Caco-2 (cell line): ENCODE data around the gene AP2A2. TPM values are rescaled to one million over a fixed set of nuclear protein-coding genes. Genes with fewer than 3 reads are reported as not detected.

Source experiments
- BruUV-seq: library from RNA; stranded (reverse); fragments of 400-500 nt; replicated peaks from 2 replicates; lab custom pipeline; 2021; lab: Mats Ljungman, UMichigan
- CTCF ChIA-PET: fragments of 300-600 bp; sonication (Branson Sonifier 250); formaldehyde crosslinking; loops from one replicate; lab custom pipeline; 2022; ENCODE audit warnings: antibody characterized with exemption; lab: Charles Lee
- POLR2A ChIA-PET: fragments of 300-600 bp; sonication (Branson Sonifier 250); formaldehyde crosslinking; loops from one replicate; lab custom pipeline; 2022; ENCODE audit warnings: antibody characterized with exemption; lab: Charles Lee
- DNase-seq, 2 experiments: peaks; one replicate each; pipeline versions ENCODE4 v3.0.0 to v3.0.0-alpha.2; 2020 to 2022
- H3K27me3 ChIP-seq: replicated peaks from 2 replicates; pipeline ENCODE4 v1.6.0; 2011; ENCODE audit warnings: low read length; ENCODE audit not compliant: control insufficient read depth, insufficient read depth
- H3K36me3 ChIP-seq: 2 replicates; pipeline ENCODE4 v1.5.1; 2011; ENCODE audit warnings: low read length; ENCODE audit not compliant: control insufficient read depth, insufficient read depth
- H3K4me1 ChIP-seq: fragments of 250-450 bp; sonication (Bioruptor Pico); 2 replicates; pipeline ENCODE4 v1.5.1; 2020; ENCODE audit warnings: mild to moderate bottlenecking
- H3K4me3 ChIP-seq: 2 replicates; pipeline ENCODE4 v1.5.1; 2011; ENCODE audit warnings: low read depth, mild to moderate bottlenecking, control low read depth, low read length
- H3K9me3 ChIP-seq: fragments of 250-450 bp; sonication (Bioruptor Pico); 2 replicates; pipeline ENCODE4 v1.5.1; 2020; ENCODE audit warnings: mild to moderate bottlenecking, moderate library complexity
- H3K27ac Mint-ChIP-seq: one replicate; pipeline ENCODE4 v1.8.0; 2022; ENCODE audit warnings: mixed read lengths; ENCODE audit not compliant: unreplicated experiment
- H3K27me3 Mint-ChIP-seq: one replicate; pipeline ENCODE4 v1.8.0; 2022; ENCODE audit warnings: mixed read lengths; ENCODE audit not compliant: insufficient read depth, unreplicated experiment
- H3K36me3 Mint-ChIP-seq: one replicate; pipeline ENCODE4 v1.8.0; 2022; ENCODE audit warnings: mild to moderate bottlenecking, mixed read lengths; ENCODE audit not compliant: insufficient read depth, unreplicated experiment
- H3K4me1 Mint-ChIP-seq: one replicate; pipeline ENCODE4 v1.8.0; 2022; ENCODE audit warnings: low read depth, mixed read lengths; ENCODE audit not compliant: unreplicated experiment
- H3K4me3 Mint-ChIP-seq: one replicate; pipeline ENCODE4 v1.8.0; 2022; ENCODE audit warnings: mild to moderate bottlenecking, moderate library complexity, mixed read lengths; ENCODE audit not compliant: unreplicated experiment
- H3K9me3 Mint-ChIP-seq: one replicate; pipeline ENCODE4 v1.8.0; 2022; ENCODE audit warnings: mixed read lengths; ENCODE audit not compliant: unreplicated experiment
- intact Hi-C: fragments of 100-400 bp; cut with micrococcal nuclease; formaldehyde crosslinking; loops from one replicate; pipeline ENCODE4 v1.10.0; 2022; ENCODE audit not compliant: unreplicated experiment
- total RNA-seq: library from RNA; stranded (reverse); gene quantifications from 2 replicates; pipeline ENCODE4 v1.2.3, GENCODE V29; 2022
- TF ChIP-seq, protein P1 (sequence below), 2 experiments: fragments of 200-600 bp in 1 of 2; IDR thresholded peaks; 1 replicate in 1 of 2; 2 replicates in 1 of 2; pipeline versions ENCODE4 v1.5.1 to v1.8.0; 2011 to 2022; ENCODE audit warnings: antibody characterized with exemption in 1 of 2, control low read depth in 1 of 2, inconsistent platforms in 1 of 2, low read depth in 1 of 2, low read length in 1 of 2, mild to moderate bottlenecking in 1 of 2, moderate library complexity in 1 of 2; ENCODE audit not compliant: insufficient read depth in 1 of 2, severe bottlenecking in 1 of 2, unreplicated experiment in 1 of 2

Gene AP2A2
- total RNA-seq, 1 experiment from 2014 or later: 130 TPM

DNA sequence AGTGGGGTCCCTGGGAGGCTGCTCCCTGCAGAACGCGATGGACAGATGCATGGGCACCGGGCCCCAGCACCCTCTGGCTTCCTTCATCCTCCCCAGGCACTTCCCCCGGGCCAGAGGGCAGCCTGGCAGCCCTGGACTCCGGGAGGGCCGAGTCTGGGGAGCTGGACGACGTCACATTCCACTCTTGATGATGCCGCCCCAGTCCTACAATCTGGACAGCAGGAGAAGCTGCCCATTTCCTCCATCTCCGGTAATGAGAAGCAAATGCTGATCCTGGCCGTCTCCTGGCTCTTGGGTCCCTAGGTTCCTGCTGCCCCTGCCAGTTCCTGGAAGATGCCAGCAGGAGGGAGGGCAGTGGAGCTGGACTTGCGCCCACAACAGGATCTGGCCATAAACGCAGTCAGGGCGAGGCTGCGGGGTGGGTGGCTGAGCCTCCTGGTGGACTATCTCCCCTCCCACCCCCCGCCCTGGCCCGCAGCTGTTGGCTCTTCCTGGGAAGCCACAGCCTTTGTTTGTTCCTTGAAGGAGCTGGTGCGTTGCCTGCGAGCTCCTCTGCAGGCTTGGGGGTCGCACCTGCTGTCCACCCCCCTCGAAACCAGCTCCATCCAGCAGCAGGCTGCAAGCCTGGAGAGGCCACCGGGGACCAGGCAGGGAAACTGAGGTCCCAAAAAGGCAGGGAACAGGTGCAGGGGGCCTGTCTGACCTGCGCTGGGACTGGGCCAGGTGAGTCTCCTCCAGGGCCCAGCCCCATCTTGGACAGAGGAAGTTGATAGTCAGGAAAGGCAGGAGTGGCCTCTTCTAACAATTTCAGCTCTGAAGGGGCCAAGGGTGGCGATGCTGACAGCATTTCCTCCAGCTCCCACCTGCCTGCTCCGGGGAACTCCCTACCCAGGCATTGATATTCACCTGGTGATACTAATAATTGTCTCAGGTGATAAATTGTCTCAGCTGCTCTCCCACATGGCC lies 128.8 kb downstream of the AP2A2 start:
- ChIA-PET CTCF (interaction anchor here (0.6 to 1.1 kb wide), 3 partner anchors 9 to 143 kb away, joined by 3 read pairs; no protein-coding TSS in a partner anchor), POLR2A (no interaction called here)
- H3K4me1 Mint-ChIP-seq: no peaks in the 10 kb centered on the region
- TF ChIP-seq, protein P1, sequence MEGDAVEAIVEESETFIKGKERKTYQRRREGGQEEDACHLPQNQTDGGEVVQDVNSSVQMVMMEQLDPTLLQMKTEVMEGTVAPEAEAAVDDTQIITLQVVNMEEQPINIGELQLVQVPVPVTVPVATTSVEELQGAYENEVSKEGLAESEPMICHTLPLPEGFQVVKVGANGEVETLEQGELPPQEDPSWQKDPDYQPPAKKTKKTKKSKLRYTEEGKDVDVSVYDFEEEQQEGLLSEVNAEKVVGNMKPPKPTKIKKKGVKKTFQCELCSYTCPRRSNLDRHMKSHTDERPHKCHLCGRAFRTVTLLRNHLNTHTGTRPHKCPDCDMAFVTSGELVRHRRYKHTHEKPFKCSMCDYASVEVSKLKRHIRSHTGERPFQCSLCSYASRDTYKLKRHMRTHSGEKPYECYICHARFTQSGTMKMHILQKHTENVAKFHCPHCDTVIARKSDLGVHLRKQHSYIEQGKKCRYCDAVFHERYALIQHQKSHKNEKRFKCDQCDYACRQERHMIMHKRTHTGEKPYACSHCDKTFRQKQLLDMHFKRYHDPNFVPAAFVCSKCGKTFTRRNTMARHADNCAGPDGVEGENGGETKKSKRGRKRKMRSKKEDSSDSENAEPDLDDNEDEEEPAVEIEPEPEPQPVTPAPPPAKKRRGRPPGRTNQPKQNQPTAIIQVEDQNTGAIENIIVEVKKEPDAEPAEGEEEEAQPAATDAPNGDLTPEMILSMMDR (IDR thresholded peaks at IDR 0.05; ENCODE audit: insufficient read depth in 1 of 2, low read depth in 1 of 2, low read length in 1 of 2, severe bottlenecking in 1 of 2, unreplicated experiment in 1 of 2): no peak
- DNase-seq: peak in 1 of 2 experiments; percentile 32
- Histone ChIP-seq H3K36me3 (no peaks in the 10 kb centered on the region), H3K4me3 (no peak overlapping the region), H3K27me3 (no peaks in the 10 kb centered on the region), H3K4me1 (no peaks in the 10 kb centered on the region; the same call in 1 of the 2 replicates), H3K9me3 (no peaks in the 10 kb centered on the region)
- BruUV-seq: no TSS peak
- no peaks in the 10 kb centered on the region for H3K27me3 Mint-ChIP-seq
- no peaks in the 10 kb centered on the region for H3K9me3 Mint-ChIP-seq
- no peak overlapping the region for H3K27ac Mint-ChIP-seq
- no peak overlapping the region for H3K4me3 Mint-ChIP-seq
- H3K36me3 Mint-ChIP-seq: no peaks in the 10 kb centered on the region
- intact Hi-C loops: no loop called here

DNA sequence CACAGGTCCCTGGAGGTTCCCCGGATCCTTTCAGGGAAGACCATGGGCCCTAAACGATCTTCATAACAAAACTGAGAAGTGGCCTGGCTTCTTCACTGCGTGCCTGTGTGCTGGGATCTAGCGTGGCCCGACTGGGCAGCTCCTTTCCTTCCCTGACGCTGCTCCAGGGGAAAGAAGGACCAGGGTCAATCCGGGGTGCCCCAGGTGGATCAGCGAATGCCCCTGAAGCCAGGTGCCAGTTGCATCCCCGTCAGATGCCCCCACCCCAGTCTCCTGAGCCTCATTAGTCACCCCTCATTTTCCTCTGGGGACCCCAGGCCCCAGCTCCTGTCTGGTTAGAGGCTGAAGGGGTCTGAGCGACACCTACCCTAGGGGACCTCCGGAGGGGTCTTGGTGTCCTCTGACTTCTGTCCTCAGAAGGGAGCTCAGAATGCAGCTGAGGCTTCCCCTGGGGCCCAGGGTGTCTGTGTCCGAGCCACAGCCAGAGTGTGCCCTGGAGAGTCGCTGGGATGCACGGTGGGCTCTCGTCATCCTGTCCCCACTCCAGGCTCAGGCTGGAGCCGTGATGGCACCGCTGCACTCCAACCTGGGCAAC lies 129.5 kb downstream of the AP2A2 start:
- Mint-ChIP-seq H3K36me3 (no peaks in the 10 kb centered on the region), H3K27me3 (no peaks in the 10 kb centered on the region), H3K4me3 (no peak overlapping the region), H3K27ac (no peak overlapping the region), H3K4me1 (no peaks in the 10 kb centered on the region), H3K9me3 (no peaks in the 10 kb centered on the region)
- no peak overlapping the region for H3K4me3 ChIP-seq
- intact Hi-C loops: no loop called here
- H3K36me3 ChIP-seq: no peaks in the 10 kb centered on the region
- TF ChIP-seq, protein P1 (IDR thresholded peaks at IDR 0.05; ENCODE audit: insufficient read depth in 1 of 2, low read depth in 1 of 2, low read length in 1 of 2, severe bottlenecking in 1 of 2, unreplicated experiment in 1 of 2): no peak
- no TSS peak for BruUV-seq
- H3K9me3 ChIP-seq: no peaks in the 10 kb centered on the region
- ChIA-PET POLR2A (no interaction called here), CTCF (interaction anchor here (1.0 to 1.1 kb wide), 2 partner anchors 103 to 144 kb away, joined by 3 read pairs; no protein-coding TSS in a partner anchor)
- no peaks in the 10 kb centered on the region; the same call in 1 of the 2 replicates for H3K4me1 ChIP-seq
- H3K27me3 ChIP-seq: no peaks in the 10 kb centered on the region
- no peak for DNase-seq

DNA sequence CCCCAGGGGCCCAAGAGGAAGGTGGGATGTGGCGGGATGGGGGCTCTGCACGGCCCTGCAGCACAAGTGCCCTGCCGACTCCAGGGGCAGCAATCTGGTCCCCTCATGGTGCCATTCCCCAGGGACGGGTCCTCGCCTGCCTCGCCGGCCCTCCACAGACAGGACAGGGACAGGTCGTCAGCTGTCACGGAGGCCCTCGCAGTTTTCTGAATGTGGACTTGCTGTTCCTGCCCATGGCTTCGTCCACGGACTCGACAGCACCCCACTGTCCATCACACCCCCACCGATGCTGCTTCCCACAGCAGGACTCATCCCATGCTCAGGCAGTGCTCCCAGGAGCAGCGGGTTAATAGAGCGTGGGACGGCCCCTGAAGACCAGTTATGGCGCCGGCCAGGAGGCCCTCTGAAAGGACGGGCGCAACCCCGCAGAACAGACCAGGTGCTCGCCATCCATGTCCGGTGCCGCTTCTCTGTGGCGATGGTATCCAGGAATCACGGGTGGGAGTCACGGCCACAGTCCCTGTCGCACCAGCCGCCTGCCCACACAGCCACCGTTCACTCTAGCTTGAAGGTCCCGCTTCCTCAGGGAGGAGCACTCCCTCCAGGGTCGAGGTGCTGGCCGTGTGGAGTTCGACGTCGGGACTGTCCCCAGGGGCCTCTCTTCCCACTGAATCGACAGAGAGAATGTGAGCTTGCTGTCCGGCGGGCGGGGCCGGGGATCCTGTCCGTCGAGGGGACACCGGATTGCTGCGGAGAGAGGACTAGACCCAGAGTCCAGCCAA lies 130.5 kb downstream of the AP2A2 start:
- POLR2A ChIA-PET: no interaction called here
- DNase-seq: no peak
- no peaks in the 10 kb centered on the region for H3K4me1 Mint-ChIP-seq
- no peak overlapping the region for H3K4me3 Mint-ChIP-seq
- Histone ChIP-seq H3K4me3 (no peak overlapping the region), H3K4me1 (no peaks in the 10 kb centered on the region; the same call in 1 of the 2 replicates), H3K36me3 (no peaks in the 10 kb centered on the region), H3K9me3 (no peaks in the 10 kb centered on the region), H3K27me3 (no peaks in the 10 kb centered on the region)
- TF ChIP-seq, protein P1 (IDR thresholded peaks at IDR 0.05; ENCODE audit: insufficient read depth in 1 of 2, low read depth in 1 of 2, low read length in 1 of 2, severe bottlenecking in 1 of 2, unreplicated experiment in 1 of 2): no peak
- CTCF ChIA-PET: interaction anchor here (0.6 kb wide), 1 partner anchor 10 kb away, joined by 3 read pairs; no protein-coding TSS in a partner anchor
- intact Hi-C loops: no loop called here
- H3K27ac Mint-ChIP-seq: no peak overlapping the region
- BruUV-seq: no TSS peak
- no peaks in the 10 kb centered on the region for H3K36me3 Mint-ChIP-seq
- H3K9me3 Mint-ChIP-seq: no peaks in the 10 kb centered on the region
- no peaks in the 10 kb centered on the region for H3K27me3 Mint-ChIP-seq
